Esophagus squamous epithelium (tissue), 5 donors: ENCODE measurements around the gene MRPL19. TPM values are rescaled to one million over a fixed set of nuclear protein-coding genes. Genes with fewer than 3 reads are reported as not detected.
A peak's percentile ranks its signal among the peaks of the same experiment; 100 is the strongest.

ENCODE experiments used
- DNase-seq: peaks from one replicate; lab custom pipeline; 2025; lab: John Stamatoyannopoulos, UW
- H3K27ac ChIP-seq, 4 donors: fragments of 200-600 bp; sonication (generic); one replicate each; pipeline ENCODE4 v1.5.1; 2016 to 2019; ENCODE audit warnings: mild to moderate bottlenecking in 1 of 4
- H3K27me3 ChIP-seq, 4 donors: fragments of 200-600 bp; sonication (generic); 1 replicate in 3 of 4; 2 replicates in 1 of 4; pipeline versions ENCODE4 v1.5.1 to v1.6.0; 2017 to 2021; ENCODE audit warnings: antibody characterized with exemption in 1 of 4
- H3K36me3 ChIP-seq, 3 donors: fragments of 200-600 bp; sonication (generic); one replicate each; pipeline ENCODE4 v1.5.1; 2016 to 2019
- H3K4me1 ChIP-seq, 3 donors: fragments of 200-600 bp; sonication (generic); one replicate each; pipeline ENCODE4 v1.5.1; 2017 to 2019
- H3K4me3 ChIP-seq, 4 donors: fragments of 200-600 bp; sonication (generic); 1 replicate in 3 of 4; 2 replicates in 1 of 4; pipeline ENCODE4 v1.5.1; 2016 to 2019; ENCODE audit warnings: mild to moderate bottlenecking in 2 of 4, moderate library complexity in 1 of 4
- H3K9me3 ChIP-seq, 3 donors: fragments of 200-600 bp; sonication (generic); one replicate each; pipeline ENCODE4 v1.5.1; 2016 to 2019
- POLR2A ChIP-seq, 4 donors: fragments of 450-650 bp; IDR thresholded peaks; one replicate each; pipeline ENCODE4 v1.6.1; 2017; ENCODE audit warnings: antibody characterized with exemption in 4 of 4, mild to moderate bottlenecking in 4 of 4, moderate library complexity in 3 of 4
- WGBS, 2 donors: methylation state at CpG; one replicate each; pipeline ENCODE4 v1.1.5; 2018; 5-methylcytosine and 5-hydroxymethylcytosine counted together
- intact Hi-C: fragments of 100-400 bp; cut with DNase I; formaldehyde crosslinking; loops from one replicate; pipeline ENCODE4 v1.15.0; 2022
- total RNA-seq, 4 donors: library from RNA; depleted of rRNA; stranded (reverse); fragments of >200 nt; gene quantifications; one replicate each; pipeline ENCODE4 v1.1.0, GENCODE V29; 2016
- TF ChIP-seq, protein P1 (sequence below), 6 experiments: fragments of 450-650 bp in 4 of 6; fragments of 200-600 bp in 2 of 6; sonication (generic) in 2 of 6; IDR thresholded peaks; one replicate each; pipeline ENCODE4 v1.5.1; 2016 to 2019; ENCODE audit warnings: antibody characterized with exemption in 6 of 6, mild to moderate bottlenecking in 4 of 6, moderate library complexity in 4 of 6
- donor health status: DM: yes; HTN: yes; CAD: no.

The MRPL19 gene
- total RNA-seq, 4 donors from 2014 or later: 29.6 to 48.5 (median 43.6) TPM

DNA sequence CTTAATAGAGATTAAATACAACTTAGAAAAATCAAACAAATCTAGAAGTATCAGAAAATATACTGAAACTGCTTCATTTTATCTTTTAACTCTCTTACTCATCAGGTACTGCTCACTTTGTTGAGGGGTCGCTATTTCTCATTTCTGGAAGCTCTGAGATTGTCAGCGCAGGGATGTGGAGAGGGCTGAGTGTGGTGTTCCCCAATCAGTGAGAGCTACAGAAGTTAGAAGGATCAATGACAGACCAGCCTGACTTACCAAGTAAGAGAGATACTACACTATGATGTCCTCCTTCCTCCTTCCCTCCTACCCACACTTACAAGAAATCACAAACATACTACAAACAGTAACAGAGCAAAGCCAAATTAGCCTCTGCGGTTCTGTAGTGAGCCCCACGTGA lies 56.0 kb downstream of the MRPL19 start:
- H3K36me3 ChIP-seq: peaks cover 0 to 76% (median 12%) of the 10 kb centered on the region in 3 donors

DNA sequence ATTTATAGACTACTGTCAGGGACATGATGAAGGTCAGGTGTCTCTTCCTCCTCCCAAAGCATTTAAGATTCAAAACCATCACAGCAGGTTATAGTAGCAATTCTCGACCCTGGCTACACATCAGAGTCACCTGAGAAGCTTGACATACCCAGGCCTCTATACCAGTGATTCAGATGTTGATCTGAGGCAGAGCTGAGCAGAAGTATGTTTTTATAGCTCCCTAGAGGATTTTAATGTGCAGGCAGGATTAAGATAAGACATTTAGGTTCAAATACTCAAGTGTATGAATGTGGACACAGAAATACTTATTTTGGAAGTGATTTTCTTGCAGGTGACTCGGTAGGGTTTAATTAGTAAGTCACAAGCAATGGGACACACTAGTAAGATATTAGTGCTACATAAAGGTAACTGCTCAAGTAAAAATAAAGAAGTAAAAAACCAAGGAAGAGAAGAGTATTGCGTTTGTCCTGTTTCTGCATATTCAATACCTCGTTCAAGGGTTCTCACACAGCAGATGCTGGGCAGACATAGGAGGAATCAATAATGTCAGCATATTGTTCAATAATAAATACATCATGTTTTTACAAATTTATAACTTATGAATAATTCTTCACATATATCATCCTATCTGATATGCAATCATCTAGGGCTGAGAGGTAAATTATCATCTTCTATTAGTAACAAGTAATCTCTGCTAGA lies 57.2 kb downstream of the MRPL19 start:
- Histone ChIP-seq H3K36me3 (peaks cover 0 to 65% (median 12%) of the 10 kb centered on the region in 3 donors), H3K9me3 (no peaks in the 10 kb centered on the region), H3K27ac (no peak overlapping the region), H3K4me3 (no peak overlapping the region), H3K4me1 (peaks cover 0 to 8% (median 0%) of the 10 kb centered on the region in 3 donors), H3K27me3 (no peaks in the 10 kb centered on the region)
- no peak for DNase-seq
- WGBS, 2 donors: 85 to 86% methylated on average over 4 of the region's 4 CpGs
- TF ChIP-seq POLR2A (IDR thresholded peaks at IDR 0.05): no peak
- TF ChIP-seq, protein P1, sequence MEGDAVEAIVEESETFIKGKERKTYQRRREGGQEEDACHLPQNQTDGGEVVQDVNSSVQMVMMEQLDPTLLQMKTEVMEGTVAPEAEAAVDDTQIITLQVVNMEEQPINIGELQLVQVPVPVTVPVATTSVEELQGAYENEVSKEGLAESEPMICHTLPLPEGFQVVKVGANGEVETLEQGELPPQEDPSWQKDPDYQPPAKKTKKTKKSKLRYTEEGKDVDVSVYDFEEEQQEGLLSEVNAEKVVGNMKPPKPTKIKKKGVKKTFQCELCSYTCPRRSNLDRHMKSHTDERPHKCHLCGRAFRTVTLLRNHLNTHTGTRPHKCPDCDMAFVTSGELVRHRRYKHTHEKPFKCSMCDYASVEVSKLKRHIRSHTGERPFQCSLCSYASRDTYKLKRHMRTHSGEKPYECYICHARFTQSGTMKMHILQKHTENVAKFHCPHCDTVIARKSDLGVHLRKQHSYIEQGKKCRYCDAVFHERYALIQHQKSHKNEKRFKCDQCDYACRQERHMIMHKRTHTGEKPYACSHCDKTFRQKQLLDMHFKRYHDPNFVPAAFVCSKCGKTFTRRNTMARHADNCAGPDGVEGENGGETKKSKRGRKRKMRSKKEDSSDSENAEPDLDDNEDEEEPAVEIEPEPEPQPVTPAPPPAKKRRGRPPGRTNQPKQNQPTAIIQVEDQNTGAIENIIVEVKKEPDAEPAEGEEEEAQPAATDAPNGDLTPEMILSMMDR (IDR thresholded peaks at IDR 0.05): no peak
- intact Hi-C loops: no loop called here

More for the DNA sequence above, 56.0 kb downstream of the MRPL19 start:
- no peak for DNase-seq
- Histone ChIP-seq H3K27me3 (no peaks in the 10 kb centered on the region), H3K4me1 (peaks cover 0 to 6% (median 0%) of the 10 kb centered on the region in 3 donors), H3K4me3 (no peak overlapping the region), H3K27ac (no peak overlapping the region), H3K9me3 (no peaks in the 10 kb centered on the region)
- intact Hi-C loops: no loop called here
- 92 to 93% methylated on average over 4 of the region's 4 CpGs for WGBS, 2 donors
- TF ChIP-seq, protein P1 (IDR thresholded peaks at IDR 0.05): no peak
- TF ChIP-seq POLR2A (IDR thresholded peaks at IDR 0.05): no peak

DNA sequence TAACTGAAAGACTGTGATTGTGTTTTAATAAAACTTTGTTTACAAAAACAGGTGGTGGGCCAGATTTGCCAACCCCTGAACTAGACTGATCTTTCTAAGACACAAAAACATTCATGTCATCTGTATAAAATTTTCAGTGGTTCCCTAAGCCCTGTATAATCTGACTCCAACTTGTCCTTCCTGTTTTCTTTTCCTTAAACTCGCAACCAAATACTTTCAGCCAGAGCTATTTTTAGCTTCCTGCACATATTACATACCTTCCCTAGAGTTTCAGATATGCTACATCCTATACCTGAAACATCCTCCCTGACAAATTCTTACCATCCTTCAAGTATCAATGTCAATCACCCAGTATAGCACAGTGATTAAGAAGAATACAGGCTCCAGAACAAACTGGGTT lies 59.3 kb downstream of the MRPL19 start:
- 32 to 41% methylated on average over 1 of the region's 1 CpG for WGBS, 2 donors
- intact Hi-C loops: no loop called here
- H3K4me1 ChIP-seq: peaks cover 0 to 24% (median under 1%) of the 10 kb centered on the region in 3 donors
- no peak for TF ChIP-seq POLR2A (IDR thresholded peaks at IDR 0.05)
- TF ChIP-seq, protein P1 (IDR thresholded peaks at IDR 0.05): no peak
- H3K36me3 ChIP-seq: peaks cover 0 to 43% (median 8%) of the 10 kb centered on the region in 3 donors
- no peaks in the 10 kb centered on the region for H3K27me3 ChIP-seq
- H3K4me3 ChIP-seq: no peak overlapping the region
- H3K9me3 ChIP-seq: no peaks in the 10 kb centered on the region
- DNase-seq: no peak
- H3K27ac ChIP-seq: no peak overlapping the region

- TF ChIP-seq, protein P1 (IDR thresholded peaks at IDR 0.05): no peak
- no peak overlapping the region for H3K27ac ChIP-seq
- intact Hi-C loops: no loop called here
- 62 to 79% methylated on average over 3 of the region's 3 CpGs for WGBS, 2 donors
- peaks cover 0 to 30% (median 7%) of the 10 kb centered on the region in 3 donors for H3K4me1 ChIP-seq
- H3K9me3 ChIP-seq: no peaks in the 10 kb centered on the region
- H3K27me3 ChIP-seq: no peaks in the 10 kb centered on the region
- no peak overlapping the region for H3K4me3 ChIP-seq
- peaks cover 0 to 24% (median 5%) of the 10 kb centered on the region in 3 donors for H3K36me3 ChIP-seq
- no peak for DNase-seq
These were observed 61.3 kb downstream of the MRPL19 start for GRCh38 chr2:75707901-75708300.

DNA sequence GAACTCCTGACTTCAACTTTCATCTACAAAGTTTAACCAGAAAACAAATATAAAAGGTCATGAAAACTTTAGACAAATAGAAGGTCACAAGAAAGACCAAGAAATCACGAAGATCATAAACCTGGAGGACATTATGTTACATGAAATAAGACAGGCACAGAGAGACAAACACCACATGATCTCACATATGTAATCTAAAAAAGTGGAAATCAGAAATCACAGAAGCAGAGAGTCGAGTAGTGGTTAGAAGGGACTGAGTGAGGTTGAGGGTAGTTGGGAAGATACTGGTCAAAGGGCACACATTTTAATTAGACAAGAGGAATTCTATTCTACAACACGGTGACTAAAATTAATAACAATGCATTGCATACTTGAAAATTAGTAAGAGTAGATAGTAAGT lies 62.7 kb downstream of the MRPL19 start:
- peak overlapping the region in 3 of 4 donors; percentile 64 to 85 (median 65) for H3K4me3 ChIP-seq
- no peak for DNase-seq

More for the DNA sequence above, 62.7 kb downstream of the MRPL19 start:
- H3K27ac ChIP-seq: no peak overlapping the region
- 27 to 34% methylated on average over 3 of the region's 3 CpGs for WGBS, 2 donors
- H3K9me3 ChIP-seq: no peaks in the 10 kb centered on the region
- TF ChIP-seq, protein P1 (IDR thresholded peaks at IDR 0.05): no peak
- no peak for TF ChIP-seq POLR2A (IDR thresholded peaks at IDR 0.05)
- H3K4me1 ChIP-seq: peaks cover 0 to 30% (median 7%) of the 10 kb centered on the region in 3 donors
- peaks cover 0 to 10% (median 5%) of the 10 kb centered on the region in 3 donors for H3K36me3 ChIP-seq
- H3K27me3 ChIP-seq: no peaks in the 10 kb centered on the region
- intact Hi-C loops: no loop called here
